Neural cell (in vitro differentiated cells): Measurements from ENCODE around the gene FAM118B. TPM values are rescaled to one million over a fixed set of nuclear protein-coding genes. Genes with fewer than 3 reads are reported as not detected.
"Not testable (repeated sequence)": the region's sequence is repeated elsewhere in the genome, so short reads cannot be mapped to it uniquely, and the experiment has no call there.

Experiments
- H2AFZ ChIP-seq: fragments of 200-600, 300-800 bp; sonication (generic), shearing (Covaris generic); 2 replicates; pipeline ENCODE4 v1.6.0; 2014; ENCODE audit warnings: low read depth, mild to moderate bottlenecking, antibody characterized with exemption, low read length, moderate library complexity
- H3F3A ChIP-seq: fragments of 200-600 bp; shearing (Covaris generic); 2 replicates; pipeline ENCODE4 v1.6.1; 2016; ENCODE audit warnings: mild to moderate bottlenecking, moderate library complexity, mixed read lengths, antibody characterized with exemption, low read length; ENCODE audit not compliant: insufficient read depth, poor library complexity, severe bottlenecking
- H3K27ac ChIP-seq: fragments of 200-600, 300-800 bp; sonication (generic), shearing (Covaris generic); 2 replicates; pipeline ENCODE4 v1.5.1; 2014; ENCODE audit warnings: mild to moderate bottlenecking, low read length, moderate library complexity
- H3K27me3 ChIP-seq: fragments of 300-800, 200-600 bp; sonication (generic), shearing (Covaris generic); 2 replicates; pipeline ENCODE4 v1.6.0; 2014; ENCODE audit warnings: mild to moderate bottlenecking, low read depth, low read length, moderate library complexity; ENCODE audit not compliant: insufficient read depth
- H3K36me3 ChIP-seq: fragments of 300-800, 200-600 bp; sonication (generic), shearing (Covaris generic); 2 replicates; pipeline ENCODE4 v1.5.1; 2014; ENCODE audit warnings: mild to moderate bottlenecking, antibody characterized with exemption, low read length, moderate library complexity; ENCODE audit not compliant: insufficient read depth
- H3K4me2 ChIP-seq: fragments of 300-800, 200-600 bp; sonication (generic), shearing (Covaris generic); 2 replicates; pipeline ENCODE4 v1.6.0; 2014; ENCODE audit warnings: mild to moderate bottlenecking, low read length
- H3K4me3 ChIP-seq: fragments of 300-800, 200-600 bp; sonication (generic), shearing (Covaris generic); 2 replicates; pipeline ENCODE4 v1.5.1; 2014; ENCODE audit warnings: mild to moderate bottlenecking, low read length, moderate library complexity
- H3K79me2 ChIP-seq: fragments of 200-600 bp; shearing (Covaris generic); replicated peaks from 2 replicates; pipeline ENCODE4 v1.6.0; 2014; ENCODE audit warnings: mild to moderate bottlenecking, low read length, moderate library complexity; ENCODE audit not compliant: insufficient read depth
- H3K9ac ChIP-seq: fragments of 300-800, 200-600 bp; sonication (generic), shearing (Covaris generic); 2 replicates; pipeline ENCODE4 v1.6.1; 2016; ENCODE audit warnings: mild to moderate bottlenecking, low read length, mixed read lengths
- H3K9me2 ChIP-seq: fragments of 200-600 bp; shearing (Covaris generic); 2 replicates; pipeline ENCODE4 v1.6.1; 2016; ENCODE audit warnings: mild to moderate bottlenecking, low read length, mixed read lengths; ENCODE audit not compliant: insufficient read depth
- H3K9me3 ChIP-seq: fragments of 200-600, 300-800 bp; sonication (generic), shearing (Covaris generic); 2 replicates; pipeline ENCODE4 v1.6.1; 2016; ENCODE audit warnings: mild to moderate bottlenecking, mixed run types, low read length, moderate library complexity, mixed read lengths
- H4K20me1 ChIP-seq: fragments of 200-600 bp; shearing (Covaris generic); 2 replicates; pipeline ENCODE4 v1.6.1; 2016; ENCODE audit warnings: mild to moderate bottlenecking, mixed run types; ENCODE audit not compliant: insufficient read depth
- EP300 ChIP-seq: fragments of 450-650 bp; conservative IDR thresholded peaks from 2 replicates; pipeline ENCODE4 v1.6.1; 2014; ENCODE audit warnings: antibody characterized with exemption, mild to moderate bottlenecking, moderate library complexity; ENCODE audit not compliant: poor library complexity, severe bottlenecking
- EZH2 ChIP-seq: fragments of 200-600, 300-800 bp; shearing (Covaris generic), sonication (generic); IDR thresholded peaks from 2 replicates; pipeline ENCODE4 v1.6.1; 2014; ENCODE audit warnings: antibody characterized with exemption, low read length, borderline replicate concordance, mild to moderate bottlenecking; ENCODE audit not compliant: insufficient read depth, poor library complexity, severe bottlenecking
- MXI1 ChIP-seq: fragments of 450-650 bp; conservative IDR thresholded peaks from 2 replicates; pipeline ENCODE4 v1.6.1; 2014; ENCODE audit warnings: antibody characterized with exemption, mild to moderate bottlenecking; ENCODE audit not compliant: poor library complexity, severe bottlenecking
- POLR2AphosphoS5 ChIP-seq: IDR thresholded peaks from 2 replicates; pipeline ENCODE4 v1.6.1; 2012
- RAD21 ChIP-seq: fragments of 450-650 bp; conservative IDR thresholded peaks from 2 replicates; pipeline ENCODE4 v1.6.1; 2014; ENCODE audit warnings: antibody characterized with exemption, mild to moderate bottlenecking, moderate library complexity
- SMC3 ChIP-seq: fragments of 450-650 bp; conservative IDR thresholded peaks from 2 replicates; pipeline ENCODE4 v1.6.1; 2014; ENCODE audit warnings: antibody characterized with exemption, mild to moderate bottlenecking, moderate library complexity; ENCODE audit not compliant: poor library complexity
- TAF1 ChIP-seq: IDR thresholded peaks from 2 replicates; pipeline ENCODE4 v1.6.1; 2012; ENCODE audit warnings: low read depth
- polyA plus RNA-seq: library from polyadenylated mRNA; depleted of rRNA; stranded (reverse); fragments of >200 nt; gene quantifications from 2 replicates; pipeline ENCODE4 v1.2.3, GENCODE V29; 2014
- TF ChIP-seq, protein P1 (sequence below): fragments of 450-650 bp; IDR thresholded peaks from 2 replicates; pipeline ENCODE4 v1.5.1; 2014; ENCODE audit warnings: antibody characterized with exemption, mild to moderate bottlenecking, moderate library complexity; ENCODE audit not compliant: poor library complexity, severe bottlenecking
- TF ChIP-seq, protein P2 (sequence below): IDR thresholded peaks from 2 replicates; pipeline ENCODE4 v1.6.1; 2012; ENCODE audit warnings: borderline replicate concordance

Gene FAM118B
- polyA plus RNA-seq, 1 donor from 2014 or later, result 54.1 TPM

DNA sequence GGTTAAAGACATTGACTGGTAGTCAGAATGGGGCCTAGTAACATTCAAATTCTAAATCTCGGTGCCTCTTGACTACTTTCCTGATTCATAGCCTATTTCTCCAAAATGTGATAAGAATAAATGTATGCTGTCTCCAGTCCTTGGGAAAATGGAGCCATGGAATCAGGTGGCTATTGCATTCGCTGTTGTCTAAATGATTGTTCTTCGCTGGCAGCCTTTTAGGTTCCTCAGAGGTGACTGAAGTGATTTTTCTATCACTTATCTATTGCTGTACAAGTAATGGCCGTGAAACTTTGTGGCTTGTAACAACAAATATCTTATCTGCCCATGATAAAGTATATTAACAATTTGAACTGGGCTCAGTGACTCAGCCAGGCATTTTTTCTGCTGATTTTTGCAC lies 41.7 kb downstream of the FAM118B start:
- no peak overlapping the region for H3K4me2 ChIP-seq

DNA sequence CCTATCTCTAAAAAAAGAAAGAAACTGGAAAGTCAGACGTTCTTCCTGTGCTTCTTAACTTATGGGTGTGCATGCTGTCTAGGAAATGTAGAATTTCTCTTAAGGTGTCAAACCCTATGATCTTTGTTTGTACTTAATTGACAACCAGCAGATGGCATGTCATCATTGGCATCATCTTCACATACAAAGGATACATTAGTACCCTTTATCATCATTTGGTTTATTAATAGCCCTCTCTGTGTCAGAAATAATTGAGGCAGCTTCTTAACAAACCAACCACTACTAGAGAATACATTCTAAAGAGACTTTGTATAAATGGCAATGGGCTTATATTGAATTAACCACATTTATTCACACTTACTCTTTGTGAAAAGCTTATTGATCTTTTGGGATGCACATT lies 43.2 kb downstream of the FAM118B start:
- Histone ChIP-seq H3F3A (no peaks in the 10 kb centered on the region), H3K36me3 (peaks cover 19% of the 10 kb centered on the region), H3K79me2 (no peaks in the 10 kb centered on the region), H3K27me3 (no peaks in the 10 kb centered on the region), H3K9me2 (no peaks in the 10 kb centered on the region), H3K9me3 (no peaks in the 10 kb centered on the region), H4K20me1 (no peaks in the 10 kb centered on the region), H3K4me2 (no peak overlapping the region), H3K9ac (no peak overlapping the region), H3K4me3 (no peak overlapping the region), H3K27ac (no peak overlapping the region), H2AFZ (no peak overlapping the region)
- TF ChIP-seq, protein P1, sequence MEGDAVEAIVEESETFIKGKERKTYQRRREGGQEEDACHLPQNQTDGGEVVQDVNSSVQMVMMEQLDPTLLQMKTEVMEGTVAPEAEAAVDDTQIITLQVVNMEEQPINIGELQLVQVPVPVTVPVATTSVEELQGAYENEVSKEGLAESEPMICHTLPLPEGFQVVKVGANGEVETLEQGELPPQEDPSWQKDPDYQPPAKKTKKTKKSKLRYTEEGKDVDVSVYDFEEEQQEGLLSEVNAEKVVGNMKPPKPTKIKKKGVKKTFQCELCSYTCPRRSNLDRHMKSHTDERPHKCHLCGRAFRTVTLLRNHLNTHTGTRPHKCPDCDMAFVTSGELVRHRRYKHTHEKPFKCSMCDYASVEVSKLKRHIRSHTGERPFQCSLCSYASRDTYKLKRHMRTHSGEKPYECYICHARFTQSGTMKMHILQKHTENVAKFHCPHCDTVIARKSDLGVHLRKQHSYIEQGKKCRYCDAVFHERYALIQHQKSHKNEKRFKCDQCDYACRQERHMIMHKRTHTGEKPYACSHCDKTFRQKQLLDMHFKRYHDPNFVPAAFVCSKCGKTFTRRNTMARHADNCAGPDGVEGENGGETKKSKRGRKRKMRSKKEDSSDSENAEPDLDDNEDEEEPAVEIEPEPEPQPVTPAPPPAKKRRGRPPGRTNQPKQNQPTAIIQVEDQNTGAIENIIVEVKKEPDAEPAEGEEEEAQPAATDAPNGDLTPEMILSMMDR, result no peak
- TF ChIP-seq MXI1, result no peak
- no peak for TF ChIP-seq POLR2AphosphoS5

More for the DNA sequence above, 41.7 kb downstream of the FAM118B start:
- Histone ChIP-seq H2AFZ (no peak overlapping the region), H3K27ac (no peak overlapping the region), H3K36me3 (peaks cover 13% of the 10 kb centered on the region), H3K79me2 (no peaks in the 10 kb centered on the region), H3K4me3 (no peak overlapping the region), H3K9me3 (no peaks in the 10 kb centered on the region), H3F3A (no peaks in the 10 kb centered on the region), H3K9me2 (no peaks in the 10 kb centered on the region), H4K20me1 (no peaks in the 10 kb centered on the region), H3K27me3 (no peaks in the 10 kb centered on the region), H3K9ac (no peak overlapping the region)
- TF ChIP-seq MXI1, result no peak
- no peak for TF ChIP-seq EP300
- TF ChIP-seq RAD21, result no peak
- TF ChIP-seq, protein P1, result no peak
- TF ChIP-seq SMC3, result no peak
- no peak for TF ChIP-seq TAF1
- no peak for TF ChIP-seq EZH2
- TF ChIP-seq, protein P2, sequence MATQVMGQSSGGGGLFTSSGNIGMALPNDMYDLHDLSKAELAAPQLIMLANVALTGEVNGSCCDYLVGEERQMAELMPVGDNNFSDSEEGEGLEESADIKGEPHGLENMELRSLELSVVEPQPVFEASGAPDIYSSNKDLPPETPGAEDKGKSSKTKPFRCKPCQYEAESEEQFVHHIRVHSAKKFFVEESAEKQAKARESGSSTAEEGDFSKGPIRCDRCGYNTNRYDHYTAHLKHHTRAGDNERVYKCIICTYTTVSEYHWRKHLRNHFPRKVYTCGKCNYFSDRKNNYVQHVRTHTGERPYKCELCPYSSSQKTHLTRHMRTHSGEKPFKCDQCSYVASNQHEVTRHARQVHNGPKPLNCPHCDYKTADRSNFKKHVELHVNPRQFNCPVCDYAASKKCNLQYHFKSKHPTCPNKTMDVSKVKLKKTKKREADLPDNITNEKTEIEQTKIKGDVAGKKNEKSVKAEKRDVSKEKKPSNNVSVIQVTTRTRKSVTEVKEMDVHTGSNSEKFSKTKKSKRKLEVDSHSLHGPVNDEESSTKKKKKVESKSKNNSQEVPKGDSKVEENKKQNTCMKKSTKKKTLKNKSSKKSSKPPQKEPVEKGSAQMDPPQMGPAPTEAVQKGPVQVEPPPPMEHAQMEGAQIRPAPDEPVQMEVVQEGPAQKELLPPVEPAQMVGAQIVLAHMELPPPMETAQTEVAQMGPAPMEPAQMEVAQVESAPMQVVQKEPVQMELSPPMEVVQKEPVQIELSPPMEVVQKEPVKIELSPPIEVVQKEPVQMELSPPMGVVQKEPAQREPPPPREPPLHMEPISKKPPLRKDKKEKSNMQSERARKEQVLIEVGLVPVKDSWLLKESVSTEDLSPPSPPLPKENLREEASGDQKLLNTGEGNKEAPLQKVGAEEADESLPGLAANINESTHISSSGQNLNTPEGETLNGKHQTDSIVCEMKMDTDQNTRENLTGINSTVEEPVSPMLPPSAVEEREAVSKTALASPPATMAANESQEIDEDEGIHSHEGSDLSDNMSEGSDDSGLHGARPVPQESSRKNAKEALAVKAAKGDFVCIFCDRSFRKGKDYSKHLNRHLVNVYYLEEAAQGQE, result no peak
- no peak for TF ChIP-seq POLR2AphosphoS5

DNA sequence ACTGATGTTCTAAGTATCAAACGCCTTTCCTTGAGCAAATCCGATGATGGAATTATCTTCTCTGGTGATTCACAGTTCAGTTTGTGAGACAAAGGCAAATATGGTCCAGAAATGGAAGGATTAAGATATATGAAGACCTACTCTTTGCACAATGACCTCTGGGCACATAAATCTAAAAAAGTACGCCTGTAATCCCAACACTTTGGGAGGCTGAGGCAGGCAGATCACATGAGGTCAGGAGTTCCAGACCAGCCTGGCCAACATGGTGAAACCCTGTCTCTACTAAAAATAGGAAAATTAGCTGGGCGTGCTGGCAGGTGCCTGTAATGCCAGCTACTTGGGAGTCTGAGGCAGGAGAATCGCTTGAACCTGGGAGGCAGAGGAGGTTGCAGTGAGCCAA lies 43.9 kb downstream of the FAM118B start:
- not testable (repeated sequence) for H3K9me2 ChIP-seq, H2AFZ ChIP-seq, H3K4me3 ChIP-seq, H3K9me3 ChIP-seq, H3K79me2 ChIP-seq, H3K4me2 ChIP-seq, H3K27ac ChIP-seq, H4K20me1 ChIP-seq, H3F3A ChIP-seq, H3K9ac ChIP-seq, H3K27me3 ChIP-seq
- peaks cover 19% of the 10 kb centered on the region for H3K36me3 ChIP-seq
